GM18526 (cell line): Measurements from ENCODE around the gene PPIL1.

Experiments
- POLR2A ChIP-seq: IDR thresholded peaks from 3 replicates; pipeline ENCODE4 v1.6.1; 2011; ENCODE audit not compliant: insufficient read length; ENCODE audit errors: extremely low read depth

Gene PPIL1

GRCh38 chr6:36904114-36904513 is 29.5 kb upstream of the PPIL1 start:
- TF ChIP-seq POLR2A: no peak

- TF ChIP-seq POLR2A: no peak
Measured at GRCh38 chr6:36897609-36898008, 23.0 kb upstream of the PPIL1 start.

GRCh38 chr6:36893976-36894932 is 19.7 kb upstream of the PPIL1 start:
- TF ChIP-seq POLR2A: no peak

GRCh38 chr6:36890112-36890663 is 15.6 kb upstream of the PPIL1 start:
- TF ChIP-seq POLR2A: no peak

GRCh38 chr6:36888654-36889481 is 14.3 kb upstream of the PPIL1 start:
- TF ChIP-seq POLR2A: no peak

GRCh38 chr6:36888115-36888643 is 13.6 kb upstream of the PPIL1 start:
- TF ChIP-seq POLR2A: no peak

GRCh38 chr6:36886950-36887618 is 12.5 kb upstream of the PPIL1 start:
- no peak for TF ChIP-seq POLR2A

GRCh38 chr6:36885461-36886401 is 11.1 kb upstream of the PPIL1 start, which contains the start of gene C6orf89:
C6orf89 (plus strand) TSS chr6:36885952; CDS start chr6:36899445, 13,493 bp downstream.
- TF ChIP-seq POLR2A: peak; percentile 83

- TF ChIP-seq POLR2A: no peak
Measured at GRCh38 chr6:36884610-36885009, 10.0 kb upstream of the PPIL1 start.

GRCh38 chr6:36875250-36875633 is 639 bp upstream of the PPIL1 start:
- no peak for TF ChIP-seq POLR2A

- TF ChIP-seq POLR2A: no peak
Measured at GRCh38 chr6:36873612-36874442, 776 bp downstream of the PPIL1 start.

- no peak for TF ChIP-seq POLR2A
Measured at GRCh38 chr6:36873115-36873514, 1.5 kb downstream of the PPIL1 start.

- no peak for TF ChIP-seq POLR2A
Measured at GRCh38 chr6:36871686-36872085, 2.9 kb downstream of the PPIL1 start.
